A673 (cell line): ENCODE data around the gene PPAT.

Experiments
- EZH2 ChIP-seq: fragments of 200-600 bp; sonication (generic); IDR thresholded peaks from 2 replicates; pipeline ENCODE4 v1.6.1; 2017; ENCODE audit warnings: borderline replicate concordance, low read depth, mild to moderate bottlenecking, mixed read lengths, antibody characterized with exemption, low read length; ENCODE audit not compliant: poor library complexity, severe bottlenecking
- TF ChIP-seq, protein P1 (sequence below): fragments of 300-800, 200-600 bp; sonication (generic); conservative IDR thresholded peaks from 2 replicates; pipeline ENCODE4 v1.5.1; 2017; ENCODE audit warnings: low read depth, mild to moderate bottlenecking, antibody characterized with exemption, low read length, moderate library complexity, mixed read lengths

DNA sequence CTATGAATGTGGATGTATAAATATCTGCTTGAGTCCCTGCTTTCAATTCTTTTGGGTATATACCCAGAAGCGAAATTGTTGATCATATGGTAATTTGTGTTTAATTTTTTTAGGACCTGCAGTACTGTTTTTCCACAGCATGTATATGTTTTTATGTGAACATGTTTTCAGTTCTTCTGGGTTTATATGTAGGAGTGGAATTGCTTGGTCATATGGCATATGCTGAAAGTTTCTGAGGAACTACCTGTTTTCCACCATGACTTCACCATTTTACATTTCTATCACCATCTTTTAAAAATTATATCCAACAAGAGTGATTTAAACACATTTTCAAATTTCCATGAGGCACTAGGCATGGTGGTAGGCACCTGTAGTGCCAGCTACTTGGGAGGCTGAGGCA is 8.2 kb downstream of the PPAT start:
- no peak for TF ChIP-seq EZH2
- TF ChIP-seq, protein P1, sequence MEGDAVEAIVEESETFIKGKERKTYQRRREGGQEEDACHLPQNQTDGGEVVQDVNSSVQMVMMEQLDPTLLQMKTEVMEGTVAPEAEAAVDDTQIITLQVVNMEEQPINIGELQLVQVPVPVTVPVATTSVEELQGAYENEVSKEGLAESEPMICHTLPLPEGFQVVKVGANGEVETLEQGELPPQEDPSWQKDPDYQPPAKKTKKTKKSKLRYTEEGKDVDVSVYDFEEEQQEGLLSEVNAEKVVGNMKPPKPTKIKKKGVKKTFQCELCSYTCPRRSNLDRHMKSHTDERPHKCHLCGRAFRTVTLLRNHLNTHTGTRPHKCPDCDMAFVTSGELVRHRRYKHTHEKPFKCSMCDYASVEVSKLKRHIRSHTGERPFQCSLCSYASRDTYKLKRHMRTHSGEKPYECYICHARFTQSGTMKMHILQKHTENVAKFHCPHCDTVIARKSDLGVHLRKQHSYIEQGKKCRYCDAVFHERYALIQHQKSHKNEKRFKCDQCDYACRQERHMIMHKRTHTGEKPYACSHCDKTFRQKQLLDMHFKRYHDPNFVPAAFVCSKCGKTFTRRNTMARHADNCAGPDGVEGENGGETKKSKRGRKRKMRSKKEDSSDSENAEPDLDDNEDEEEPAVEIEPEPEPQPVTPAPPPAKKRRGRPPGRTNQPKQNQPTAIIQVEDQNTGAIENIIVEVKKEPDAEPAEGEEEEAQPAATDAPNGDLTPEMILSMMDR = no peak
